ENCODE data around the gene CAMK1G. TPM values are rescaled to one million over a fixed set of nuclear protein-coding genes. Genes with fewer than 3 reads are reported as not detected.

Gene CAMK1G
- total and polyA plus RNA-seq, 8 donors: 0.29 to 9.9 (median 8.2) TPM

DNA sequence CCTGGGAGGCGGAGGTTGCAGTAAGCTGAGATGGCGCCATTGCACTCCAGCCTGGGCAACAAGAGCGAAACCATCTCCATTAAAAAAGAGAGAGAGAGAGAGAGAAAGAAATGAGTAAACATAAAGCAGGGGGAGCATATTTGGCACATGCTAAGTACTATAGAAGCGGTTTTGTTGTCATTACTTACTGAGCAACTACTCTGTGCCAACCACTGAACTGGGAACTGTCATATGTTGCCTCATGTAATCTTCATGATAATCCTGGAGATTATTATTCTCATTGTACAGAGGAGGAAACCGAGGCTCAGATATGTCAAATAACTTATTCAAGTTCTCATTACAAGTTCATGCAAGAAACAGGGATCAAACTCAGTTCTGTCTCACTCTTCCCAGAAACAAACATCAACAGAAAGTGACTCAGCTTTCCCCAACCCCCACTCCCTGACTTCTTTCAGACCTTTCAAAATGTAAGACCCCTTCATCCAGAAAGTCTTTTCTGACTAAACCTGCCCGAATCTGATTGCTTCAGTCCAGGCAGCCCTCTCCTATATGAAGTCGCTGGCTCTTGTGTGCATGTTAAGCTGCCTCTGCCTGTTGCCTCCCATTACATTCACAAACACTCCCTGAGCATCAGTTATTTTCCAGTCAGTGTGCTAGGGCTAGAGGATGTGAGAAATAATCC lies 45.2 kb downstream of the CAMK1G start:
- Histone ChIP-seq H3K27ac (no peak overlapping the region), H3K4me1 (peaks cover 3 to 27% of the 10 kb centered on the region in 2 donors), H3K9me3 (no peaks in the 10 kb centered on the region), H3K4me3 (no peak overlapping the region), H3K36me3 (peaks cover 0 to 52% of the 10 kb centered on the region in 2 donors), H3K27me3 (no peaks in the 10 kb centered on the region)
- ATAC-seq (no peak), DNase-seq (no peak)
- intact Hi-C loops (cut with DNase I): loop anchor here in 1 of 2 donors (5.0 kb wide), 1 partner anchor 51 kb away; no protein-coding TSS in a partner anchor
- TF ChIP-seq, protein P1, sequence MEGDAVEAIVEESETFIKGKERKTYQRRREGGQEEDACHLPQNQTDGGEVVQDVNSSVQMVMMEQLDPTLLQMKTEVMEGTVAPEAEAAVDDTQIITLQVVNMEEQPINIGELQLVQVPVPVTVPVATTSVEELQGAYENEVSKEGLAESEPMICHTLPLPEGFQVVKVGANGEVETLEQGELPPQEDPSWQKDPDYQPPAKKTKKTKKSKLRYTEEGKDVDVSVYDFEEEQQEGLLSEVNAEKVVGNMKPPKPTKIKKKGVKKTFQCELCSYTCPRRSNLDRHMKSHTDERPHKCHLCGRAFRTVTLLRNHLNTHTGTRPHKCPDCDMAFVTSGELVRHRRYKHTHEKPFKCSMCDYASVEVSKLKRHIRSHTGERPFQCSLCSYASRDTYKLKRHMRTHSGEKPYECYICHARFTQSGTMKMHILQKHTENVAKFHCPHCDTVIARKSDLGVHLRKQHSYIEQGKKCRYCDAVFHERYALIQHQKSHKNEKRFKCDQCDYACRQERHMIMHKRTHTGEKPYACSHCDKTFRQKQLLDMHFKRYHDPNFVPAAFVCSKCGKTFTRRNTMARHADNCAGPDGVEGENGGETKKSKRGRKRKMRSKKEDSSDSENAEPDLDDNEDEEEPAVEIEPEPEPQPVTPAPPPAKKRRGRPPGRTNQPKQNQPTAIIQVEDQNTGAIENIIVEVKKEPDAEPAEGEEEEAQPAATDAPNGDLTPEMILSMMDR (IDR thresholded peaks at IDR 0.05): no peak

DNA sequence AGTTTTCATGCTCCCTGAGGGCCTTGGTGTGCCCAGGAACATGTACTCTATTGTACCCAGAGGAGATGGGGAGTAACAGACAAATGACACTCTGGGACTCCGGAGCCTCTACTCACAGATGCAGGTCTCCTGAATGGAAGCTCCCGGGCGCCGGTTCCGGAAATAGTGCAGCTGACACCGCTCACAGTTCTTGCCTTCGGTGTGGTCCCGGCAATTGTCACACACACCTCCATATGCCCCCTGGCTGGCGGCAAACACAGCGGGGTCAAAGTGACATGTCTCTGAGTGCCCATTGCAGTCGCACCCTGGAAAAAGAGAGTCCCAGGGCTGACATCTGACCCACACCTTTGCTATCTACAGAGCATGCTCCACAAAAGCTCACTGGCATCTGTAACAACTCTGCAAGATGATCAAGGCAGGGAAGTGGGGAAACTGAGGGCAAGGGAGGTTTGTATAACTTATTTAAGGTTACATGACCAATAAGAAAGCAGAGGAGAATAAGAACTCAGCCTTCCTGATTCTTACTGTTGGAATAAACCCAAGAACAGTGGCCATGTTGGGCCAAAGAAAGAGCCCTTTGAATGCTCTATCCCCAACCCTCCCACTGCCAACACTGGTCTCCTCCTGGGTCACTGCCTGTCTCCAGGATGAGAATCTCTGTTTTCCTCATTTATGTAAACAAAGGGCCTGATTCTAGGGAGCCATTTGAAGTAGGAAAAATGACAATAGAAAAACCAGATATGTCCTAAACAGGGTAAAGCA lies 46.3 kb downstream of the CAMK1G start:
- intact Hi-C loops (cut with DNase I): loop anchor here in 1 of 2 donors (5.0 kb wide), 1 partner anchor 53 kb away; no protein-coding TSS in a partner anchor
- no peaks in the 10 kb centered on the region for H3K27me3 ChIP-seq
- no peaks in the 10 kb centered on the region for H3K9me3 ChIP-seq
- TF ChIP-seq, protein P1 (IDR thresholded peaks at IDR 0.05): no peak
- no peak overlapping the region for H3K4me3 ChIP-seq
- no peak for DNase-seq
- peaks cover 3 to 29% of the 10 kb centered on the region in 2 donors for H3K4me1 ChIP-seq
- no peak for ATAC-seq
- H3K36me3 ChIP-seq: peaks cover 0 to 59% of the 10 kb centered on the region in 2 donors
- H3K27ac ChIP-seq: no peak overlapping the region

DNA sequence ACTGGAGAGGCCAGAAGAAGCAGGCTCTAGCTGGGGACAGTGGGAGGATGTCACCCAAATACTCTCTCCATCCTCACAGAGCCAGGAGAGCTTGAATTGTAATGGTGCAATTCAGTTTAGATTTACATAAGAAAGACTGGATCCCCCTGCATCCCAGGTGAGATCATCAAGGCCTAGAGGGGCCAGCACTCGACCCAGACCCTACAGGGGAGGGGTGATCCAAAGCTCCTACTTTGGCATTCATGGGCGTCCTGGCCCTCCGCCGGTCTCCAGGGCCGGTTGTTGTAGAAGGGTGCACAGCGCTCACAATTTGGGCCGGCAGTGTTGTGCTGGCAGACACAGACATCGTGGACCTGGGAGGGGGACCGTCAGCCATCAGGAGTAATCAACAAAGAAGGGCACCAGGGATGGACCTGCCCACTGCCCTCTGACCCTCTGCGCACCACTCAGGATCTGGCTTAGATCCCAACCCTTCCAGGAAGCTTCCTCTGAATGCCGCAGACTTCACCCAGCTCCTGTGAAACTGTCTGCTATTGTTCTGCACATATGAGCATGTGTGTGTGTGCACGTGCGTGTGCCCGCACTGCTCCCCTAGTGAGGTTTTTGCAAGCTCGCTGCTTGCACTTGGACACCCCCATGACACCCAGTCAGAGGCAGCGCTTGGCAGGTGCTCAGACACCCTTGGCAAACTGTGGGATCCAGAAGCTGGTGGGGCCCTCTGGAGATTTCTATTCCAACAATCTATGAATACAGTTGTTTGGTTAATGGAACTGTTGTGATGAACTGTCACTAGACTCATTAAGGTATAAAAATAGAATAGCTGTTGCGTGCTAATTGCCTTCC lies 47.1 kb downstream of the CAMK1G start:
- Histone ChIP-seq H3K9me3 (no peaks in the 10 kb centered on the region), H3K36me3 (peaks cover 0 to 52% of the 10 kb centered on the region in 2 donors), H3K27ac (no peak overlapping the region), H3K4me3 (no peak overlapping the region), H3K4me1 (peaks cover 3 to 29% of the 10 kb centered on the region in 2 donors), H3K27me3 (no peaks in the 10 kb centered on the region)
- intact Hi-C loops (cut with DNase I): no loop called here
- TF ChIP-seq, protein P1 (IDR thresholded peaks at IDR 0.05): no peak
- ATAC-seq (no peak), DNase-seq (no peak)

DNA sequence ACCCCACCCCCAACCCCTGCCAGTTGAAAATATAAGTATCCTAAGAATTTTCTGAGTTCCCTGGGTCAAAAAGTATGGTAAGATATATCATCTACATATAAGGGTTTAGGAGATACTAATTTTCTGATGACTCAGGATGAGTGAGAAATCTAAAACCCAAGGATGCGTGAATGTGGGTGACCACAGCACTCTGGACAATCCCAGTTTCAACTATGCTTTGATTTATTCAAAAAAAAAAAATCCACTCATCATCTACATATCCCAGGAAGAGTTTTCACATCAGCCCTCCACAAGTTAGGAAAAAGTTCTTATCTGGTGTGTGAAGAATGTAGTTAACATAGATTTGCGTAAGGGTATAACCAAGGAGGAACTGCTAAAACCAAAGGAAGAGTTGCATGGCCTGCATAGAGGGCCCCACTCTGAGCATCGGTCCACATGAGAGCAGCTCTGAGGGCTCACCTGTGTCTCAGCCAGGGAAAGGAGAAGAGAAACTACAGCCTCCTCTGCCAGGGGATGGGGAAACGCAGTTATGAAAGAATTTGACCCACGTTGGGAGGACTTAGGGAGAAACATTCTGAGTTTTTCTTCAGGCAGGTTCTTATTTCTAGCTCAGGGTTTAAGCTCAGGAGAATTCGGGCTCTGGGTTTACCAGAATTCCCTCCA lies 50.0 kb downstream of the CAMK1G start:
- ATAC-seq (no peak), DNase-seq (no peak)
- H3K36me3 ChIP-seq: peaks cover 0 to 40% of the 10 kb centered on the region in 2 donors
- H3K9me3 ChIP-seq: no peaks in the 10 kb centered on the region
- H3K27ac ChIP-seq: no peak overlapping the region
- no peak overlapping the region for H3K4me3 ChIP-seq
- H3K27me3 ChIP-seq: no peaks in the 10 kb centered on the region
- TF ChIP-seq, protein P1 (IDR thresholded peaks at IDR 0.05): no peak
- peaks cover 0 to 6% of the 10 kb centered on the region in 2 donors for H3K4me1 ChIP-seq
- intact Hi-C loops (cut with DNase I): no loop called here
